Sigmoid colon (tissue), 4 donors: ENCODE data around the gene CNIH3.

Experiments
- CTCF ChIP-seq, 4 experiments: fragments of 450-650 bp in 3 of 4; fragments of 200-600 bp in 1 of 4; IDR thresholded peaks; one replicate each; pipeline ENCODE4 v1.5.1; 2016 to 2019; ENCODE audit warnings: antibody characterized with exemption in 4 of 4, mild to moderate bottlenecking in 3 of 4, moderate library complexity in 2 of 4
- EP300 ChIP-seq, 4 donors: sonication (generic); formaldehyde crosslinking; IDR thresholded peaks; one replicate each; pipeline ENCODE4 v1.6.1; 2017; ENCODE audit warnings: antibody characterized with exemption in 4 of 4
- POLR2A ChIP-seq, 2 donors: fragments of 450-650 bp; IDR thresholded peaks; one replicate each; pipeline ENCODE4 v1.6.1; 2016; ENCODE audit warnings: antibody characterized with exemption in 2 of 2, mild to moderate bottlenecking in 2 of 2, moderate library complexity in 2 of 2
- POLR2AphosphoS5 ChIP-seq, 4 donors: sonication (generic); formaldehyde crosslinking; IDR thresholded peaks; one replicate each; pipeline ENCODE4 v1.6.1; 2017; ENCODE audit warnings: antibody characterized with exemption in 4 of 4

- no peak for TF ChIP-seq CTCF (IDR thresholded peaks at IDR 0.05)
- TF ChIP-seq POLR2A (IDR thresholded peaks at IDR 0.05) = no peak
- TF ChIP-seq POLR2AphosphoS5 (IDR thresholded peaks at IDR 0.05) = no peak
- no peak for TF ChIP-seq EP300 (IDR thresholded peaks at IDR 0.05)
These were observed 116.4 kb downstream of the CNIH3 start for GRCh38 chr1:224732377-224733026.
